NT2/D1 (cell line): ENCODE measurements around the gene SPOCK2.

Source experiments
- SUZ12 ChIP-seq: IDR thresholded peaks from 2 replicates; pipeline ENCODE4 v1.6.1; 2011; ENCODE audit not compliant: insufficient read length, insufficient read depth; ENCODE audit errors: extremely low read depth
- YY1 ChIP-seq: IDR thresholded peaks from 2 replicates; pipeline ENCODE4 v1.6.1; 2011; ENCODE audit not compliant: insufficient read length, insufficient read depth

GRCh38 chr10:72014785-72015480, 73.4 kb downstream of the SPOCK2 start:
- TF ChIP-seq YY1: no peak
- no peak for TF ChIP-seq SUZ12
